A673 (cell line): Measurements from ENCODE around the gene GTF2I. TPM values are rescaled to one million over a fixed set of nuclear protein-coding genes. Genes with fewer than 3 reads are reported as not detected.

Experiments
- BruUV-seq: library from RNA; stranded (reverse); fragments of 400-500 nt; replicated peaks from 2 replicates; lab custom pipeline; 2021; lab: Mats Ljungman, UMichigan
- CTCF ChIA-PET: fragments of 300-600 bp; sonication (Branson Sonifier 250); formaldehyde crosslinking; loops from one replicate; lab custom pipeline; 2022; ENCODE audit warnings: antibody characterized with exemption; lab: Charles Lee
- POLR2A ChIA-PET: fragments of 300-600 bp; sonication (Branson Sonifier 250); formaldehyde crosslinking; loops from one replicate; lab custom pipeline; 2022; ENCODE audit warnings: antibody characterized with exemption; ENCODE audit not compliant: low non-redundant PET; lab: Charles Lee
- DNase-seq: peaks from one replicate; pipeline ENCODE4 v3.0.0-alpha.2; 2015; ENCODE audit warnings: low spot score
- H3K27ac ChIP-seq: fragments of 200-600 bp; sonication (generic); 2 replicates; pipeline ENCODE4 v1.5.1; 2016; ENCODE audit warnings: mixed run types, low read depth, mild to moderate bottlenecking, mixed read lengths, antibody characterized with exemption, low read length; ENCODE audit not compliant: poor library complexity, severe bottlenecking
- H3K27me3 ChIP-seq: fragments of 200-600 bp; sonication (generic); replicated peaks from 2 replicates; pipeline ENCODE4 v1.6.1; 2017; ENCODE audit warnings: mixed run types, low read depth, mild to moderate bottlenecking, mixed read lengths, antibody characterized with exemption, low read length; ENCODE audit not compliant: insufficient read depth, poor library complexity
- H3K36me3 ChIP-seq: fragments of 200-600 bp; sonication (generic); 2 replicates; pipeline ENCODE4 v1.6.1; 2016; ENCODE audit warnings: mixed run types, mild to moderate bottlenecking, mixed read lengths, antibody characterized with exemption, low read length; ENCODE audit not compliant: insufficient read depth, poor library complexity, severe bottlenecking
- H3K4me1 ChIP-seq: fragments of 200-600 bp; sonication (generic); 2 replicates; pipeline ENCODE4 v1.6.1; 2017; ENCODE audit warnings: mixed run types, mild to moderate bottlenecking, mixed read lengths, antibody characterized with exemption, low read length; ENCODE audit not compliant: insufficient read depth, poor library complexity, severe bottlenecking
- H3K4me3 ChIP-seq: fragments of 200-600 bp; sonication (generic); 2 replicates; pipeline ENCODE4 v1.5.1; 2016; ENCODE audit warnings: low read depth, mixed run types, mild to moderate bottlenecking, mixed read lengths, low read length; ENCODE audit not compliant: poor library complexity, severe bottlenecking
- H3K9me3 ChIP-seq: fragments of 200-600 bp; sonication (generic); 2 replicates; pipeline ENCODE4 v1.6.1; 2016; ENCODE audit warnings: mixed run types, low read depth, mild to moderate bottlenecking, mixed read lengths, antibody characterized with exemption, low read length; ENCODE audit not compliant: poor library complexity, severe bottlenecking
- EZH2 ChIP-seq: fragments of 200-600 bp; sonication (generic); IDR thresholded peaks from 2 replicates; pipeline ENCODE4 v1.6.1; 2017; ENCODE audit warnings: borderline replicate concordance, low read depth, mild to moderate bottlenecking, mixed read lengths, antibody characterized with exemption, low read length; ENCODE audit not compliant: poor library complexity, severe bottlenecking
- intact Hi-C: fragments of 100-400 bp; cut with micrococcal nuclease; formaldehyde crosslinking; loops from one replicate; pipeline ENCODE4 v1.10.0; 2022; ENCODE audit not compliant: unreplicated experiment
- total RNA-seq: library from RNA; stranded (reverse); gene quantifications from 2 replicates; pipeline ENCODE4 v1.2.3, GENCODE V29; 2021
- TF ChIP-seq, protein P1 (sequence below): fragments of 300-800, 200-600 bp; sonication (generic); conservative IDR thresholded peaks from 2 replicates; pipeline ENCODE4 v1.5.1; 2017; ENCODE audit warnings: low read depth, mild to moderate bottlenecking, antibody characterized with exemption, low read length, moderate library complexity, mixed read lengths

GTF2I gene
- total RNA-seq, 1 experiment from 2014 or later = 270 TPM

DNA sequence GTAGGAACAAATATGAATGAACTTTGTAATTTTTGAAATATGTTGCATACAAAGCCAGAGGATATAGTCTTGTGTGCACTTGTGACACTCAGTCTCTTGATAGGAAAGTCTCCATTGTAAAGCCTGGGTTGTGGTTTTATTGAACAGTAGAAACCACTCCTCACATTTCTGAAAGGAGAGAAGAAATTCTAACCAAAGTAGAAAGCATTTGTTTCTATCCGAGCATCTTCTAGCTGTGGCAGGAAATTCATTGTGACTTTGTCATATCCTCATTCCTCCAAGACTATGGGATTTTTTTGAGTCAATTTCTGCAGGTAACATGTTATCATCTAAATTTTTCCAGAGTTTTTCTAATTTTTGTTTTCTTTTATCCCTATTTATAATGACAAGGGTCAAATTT is 60.8 kb downstream of the GTF2I start:
- intact Hi-C loops = loop anchor here (5.0 to 10.0 kb wide), 2 partner anchors 36 to 64 kb away; partner anchors contain the start of gene GTF2I
- Histone ChIP-seq H3K9me3 (peaks cover 4% of the 10 kb centered on the region), H3K27me3 (no peaks in the 10 kb centered on the region), H3K27ac (no peak overlapping the region), H3K4me1 (no peaks in the 10 kb centered on the region), H3K4me3 (no peak overlapping the region), H3K36me3 (peaks cover 59% of the 10 kb centered on the region)
- TF ChIP-seq, protein P1, sequence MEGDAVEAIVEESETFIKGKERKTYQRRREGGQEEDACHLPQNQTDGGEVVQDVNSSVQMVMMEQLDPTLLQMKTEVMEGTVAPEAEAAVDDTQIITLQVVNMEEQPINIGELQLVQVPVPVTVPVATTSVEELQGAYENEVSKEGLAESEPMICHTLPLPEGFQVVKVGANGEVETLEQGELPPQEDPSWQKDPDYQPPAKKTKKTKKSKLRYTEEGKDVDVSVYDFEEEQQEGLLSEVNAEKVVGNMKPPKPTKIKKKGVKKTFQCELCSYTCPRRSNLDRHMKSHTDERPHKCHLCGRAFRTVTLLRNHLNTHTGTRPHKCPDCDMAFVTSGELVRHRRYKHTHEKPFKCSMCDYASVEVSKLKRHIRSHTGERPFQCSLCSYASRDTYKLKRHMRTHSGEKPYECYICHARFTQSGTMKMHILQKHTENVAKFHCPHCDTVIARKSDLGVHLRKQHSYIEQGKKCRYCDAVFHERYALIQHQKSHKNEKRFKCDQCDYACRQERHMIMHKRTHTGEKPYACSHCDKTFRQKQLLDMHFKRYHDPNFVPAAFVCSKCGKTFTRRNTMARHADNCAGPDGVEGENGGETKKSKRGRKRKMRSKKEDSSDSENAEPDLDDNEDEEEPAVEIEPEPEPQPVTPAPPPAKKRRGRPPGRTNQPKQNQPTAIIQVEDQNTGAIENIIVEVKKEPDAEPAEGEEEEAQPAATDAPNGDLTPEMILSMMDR = no peak
- no peak for TF ChIP-seq EZH2
- ChIA-PET CTCF (interaction anchor here (0.6 kb wide), 1 partner anchor 48 kb away, joined by 3 read pairs; no protein-coding TSS in a partner anchor), POLR2A (no interaction called here)
- no peak for DNase-seq
- no TSS peak for BruUV-seq

DNA sequence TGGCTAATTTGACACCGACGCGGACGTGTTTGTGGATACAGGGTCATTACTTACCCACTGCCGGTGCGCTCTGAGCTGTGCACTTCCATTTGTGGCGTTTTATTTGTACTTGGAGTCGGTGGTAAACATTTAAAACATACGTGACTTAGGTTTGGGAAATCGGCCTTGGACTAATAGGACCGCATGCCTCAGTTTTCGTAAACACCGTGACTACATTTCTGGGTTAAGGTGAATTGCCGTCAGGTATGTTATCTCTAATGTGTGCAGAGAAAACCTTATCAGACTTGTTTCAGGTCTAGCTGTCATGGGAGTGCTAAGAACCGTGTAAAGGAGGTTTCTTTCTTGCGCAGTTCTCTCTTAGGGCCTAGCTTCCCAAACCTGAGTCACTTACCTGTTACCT is 64.6 kb downstream of the GTF2I start:
- intact Hi-C loops = no loop called here
- H3K4me1 ChIP-seq = no peaks in the 10 kb centered on the region
- DNase-seq = no peak
- POLR2A ChIA-PET = no interaction called here
- H3K9me3 ChIP-seq = no peaks in the 10 kb centered on the region
- peaks cover 36% of the 10 kb centered on the region for H3K36me3 ChIP-seq
- no peak overlapping the region for H3K4me3 ChIP-seq
- no TSS peak for BruUV-seq
- no peak overlapping the region for H3K27ac ChIP-seq
- CTCF ChIA-PET = no interaction called here
- TF ChIP-seq, protein P1 = no peak
- no peak for TF ChIP-seq EZH2
- H3K27me3 ChIP-seq = no peaks in the 10 kb centered on the region

GRCh38 chr7:74725840-74726239 is 68.3 kb downstream of the GTF2I start:
- BruUV-seq = no TSS peak

More at GRCh38 chr7:74725840-74726239, 68.3 kb downstream of the GTF2I start:
- H3K9me3 ChIP-seq = no peaks in the 10 kb centered on the region
- H3K27me3 ChIP-seq = no peaks in the 10 kb centered on the region
- CTCF ChIA-PET = no interaction called here
- no peak overlapping the region for H3K27ac ChIP-seq
- TF ChIP-seq, protein P1 = no peak
- TF ChIP-seq EZH2 = no peak
- H3K4me3 ChIP-seq = no peak overlapping the region
- no peak for DNase-seq
- H3K4me1 ChIP-seq = no peaks in the 10 kb centered on the region
- intact Hi-C loops = no loop called here
- H3K36me3 ChIP-seq = peaks cover 9% of the 10 kb centered on the region
- POLR2A ChIA-PET = no interaction called here
